Fibroblast of villous mesenchyme (primary cell): ENCODE data around the gene KDM8. TPM values are rescaled to one million over a fixed set of nuclear protein-coding genes. Genes with fewer than 3 reads are reported as not detected.
A peak's percentile ranks its signal among the peaks of the same experiment; 100 is the strongest.
"Not testable (repeated sequence)": the region's sequence is repeated elsewhere in the genome, so short reads cannot be mapped to it uniquely, and the experiment has no call there.

Experiments used
- DNase-seq: peaks from one replicate; pipeline ENCODE4 v3.0.0-alpha.2; 2010; ENCODE audit warnings: low read depth
- H3K4me3 ChIP-seq: 2 replicates; pipeline ENCODE4 v1.5.1; 2011; ENCODE audit warnings: low read depth, mild to moderate bottlenecking, low read length
- total RNA-seq: library from RNA; depleted of rRNA; stranded (reverse); fragments of >200 nt; gene quantifications from 2 replicates; pipeline ENCODE4 v1.2.3, GENCODE V29; 2012
- TF ChIP-seq, protein P1 (sequence below): IDR thresholded peaks from 2 replicates; pipeline ENCODE4 v1.5.1; 2012; ENCODE audit warnings: low read depth, mild to moderate bottlenecking, low read length; ENCODE audit not compliant: insufficient read depth

KDM8 gene
- total RNA-seq, 1 donor, result 3.9 TPM

DNA sequence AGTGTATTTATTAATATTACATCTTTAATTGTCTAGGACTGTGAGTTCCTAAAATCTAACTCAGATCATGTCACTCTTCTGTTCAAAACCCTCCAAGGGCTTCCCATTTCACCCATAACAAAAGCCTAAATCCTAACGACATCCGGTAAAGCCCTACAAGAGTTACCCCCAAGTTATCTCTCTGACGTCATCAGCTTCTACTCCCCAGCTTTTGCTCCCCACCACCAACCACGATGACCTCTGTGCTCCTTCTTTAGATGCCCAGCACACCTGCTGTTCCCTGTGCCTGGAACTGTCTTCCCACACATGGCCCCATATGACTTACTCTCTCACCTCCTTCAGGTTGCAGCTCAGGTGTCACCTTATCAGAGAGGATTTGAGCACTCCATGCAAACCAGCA lies 6.3 kb upstream of the KDM8 start:
- DNase-seq, result no peak
- no peak overlapping the region for H3K4me3 ChIP-seq
- TF ChIP-seq, protein P1, sequence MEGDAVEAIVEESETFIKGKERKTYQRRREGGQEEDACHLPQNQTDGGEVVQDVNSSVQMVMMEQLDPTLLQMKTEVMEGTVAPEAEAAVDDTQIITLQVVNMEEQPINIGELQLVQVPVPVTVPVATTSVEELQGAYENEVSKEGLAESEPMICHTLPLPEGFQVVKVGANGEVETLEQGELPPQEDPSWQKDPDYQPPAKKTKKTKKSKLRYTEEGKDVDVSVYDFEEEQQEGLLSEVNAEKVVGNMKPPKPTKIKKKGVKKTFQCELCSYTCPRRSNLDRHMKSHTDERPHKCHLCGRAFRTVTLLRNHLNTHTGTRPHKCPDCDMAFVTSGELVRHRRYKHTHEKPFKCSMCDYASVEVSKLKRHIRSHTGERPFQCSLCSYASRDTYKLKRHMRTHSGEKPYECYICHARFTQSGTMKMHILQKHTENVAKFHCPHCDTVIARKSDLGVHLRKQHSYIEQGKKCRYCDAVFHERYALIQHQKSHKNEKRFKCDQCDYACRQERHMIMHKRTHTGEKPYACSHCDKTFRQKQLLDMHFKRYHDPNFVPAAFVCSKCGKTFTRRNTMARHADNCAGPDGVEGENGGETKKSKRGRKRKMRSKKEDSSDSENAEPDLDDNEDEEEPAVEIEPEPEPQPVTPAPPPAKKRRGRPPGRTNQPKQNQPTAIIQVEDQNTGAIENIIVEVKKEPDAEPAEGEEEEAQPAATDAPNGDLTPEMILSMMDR, result no peak

DNA sequence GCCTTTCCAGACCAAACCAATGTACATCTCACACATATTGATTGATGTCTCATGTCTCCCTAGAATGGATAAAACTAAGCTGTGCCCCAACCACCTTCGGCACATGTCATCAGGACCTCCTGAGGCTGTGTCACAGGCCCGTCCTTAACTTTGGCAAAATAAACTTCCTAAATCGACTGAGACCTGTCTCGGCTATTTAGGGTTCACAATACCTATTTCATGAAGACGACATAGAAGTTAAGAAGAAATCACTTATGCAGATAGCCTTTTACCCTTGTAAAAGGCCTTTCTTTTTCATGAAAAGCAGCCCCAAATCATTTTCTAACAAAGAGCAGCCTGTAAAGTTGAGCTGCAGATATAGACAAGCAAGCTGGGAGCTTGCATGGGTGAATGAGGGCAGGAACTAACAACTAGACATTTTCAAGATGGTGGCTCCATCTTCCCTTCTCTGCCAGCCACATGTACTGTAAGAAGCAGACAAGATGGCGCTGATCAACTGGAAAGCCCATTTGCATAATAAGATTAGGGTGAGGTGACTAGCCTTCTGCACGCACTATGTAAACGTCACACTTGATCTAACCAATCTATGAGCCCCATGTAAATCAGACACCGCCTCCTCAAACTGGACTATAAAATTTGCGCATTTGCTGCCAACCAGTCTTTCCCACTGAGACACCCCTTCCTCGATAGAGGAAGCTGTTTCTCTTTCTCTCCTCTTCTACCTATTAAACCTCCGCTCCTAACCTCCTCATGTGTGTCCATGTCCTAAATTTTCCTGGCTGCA lies 4.7 kb upstream of the KDM8 start:
- H3K4me3 ChIP-seq, result no peak overlapping the region
- no peak for DNase-seq
- TF ChIP-seq, protein P1, result no peak

DNA sequence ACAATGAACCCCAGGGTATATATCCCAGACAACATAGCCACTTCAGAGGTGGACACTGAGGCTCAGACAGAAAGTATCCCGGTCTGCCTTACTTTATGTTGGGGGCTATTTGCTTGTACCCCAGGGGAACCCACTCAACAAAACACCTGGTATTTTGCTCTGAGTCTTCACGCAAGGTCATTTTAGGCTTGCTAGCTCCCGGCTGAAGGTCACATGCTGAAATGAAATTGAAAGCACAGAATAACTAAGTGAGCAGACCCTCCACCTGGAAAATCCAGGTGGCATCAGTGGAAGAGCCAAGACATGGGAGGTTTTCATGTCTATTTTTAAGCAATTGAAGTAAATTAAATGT lies 4.1 kb upstream of the KDM8 start:
- no peak for DNase-seq
- H3K4me3 ChIP-seq, result no peak overlapping the region
- TF ChIP-seq, protein P1, result no peak

DNA sequence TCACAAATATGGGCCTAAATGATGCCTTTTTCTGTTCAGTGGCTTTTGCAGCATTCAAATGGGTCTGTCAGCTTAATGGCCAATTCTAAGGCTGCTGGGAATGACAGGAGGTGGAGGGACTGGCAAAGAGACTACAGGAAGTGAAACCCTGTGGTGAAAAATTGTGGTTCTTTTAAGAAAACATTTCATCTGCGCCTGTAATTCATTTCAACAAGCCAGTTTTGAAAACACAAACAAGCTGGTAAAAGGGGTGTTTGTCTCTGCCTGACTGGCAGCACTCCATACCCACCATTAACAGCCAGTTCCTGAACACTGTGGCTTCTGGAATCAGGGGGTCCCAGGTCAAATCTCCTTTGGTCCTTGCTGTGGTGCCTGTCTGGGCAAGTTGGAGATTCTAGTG lies 3.6 kb upstream of the KDM8 start:
- DNase-seq, result peak; percentile 7
- TF ChIP-seq, protein P1, result no peak
- no peak overlapping the region for H3K4me3 ChIP-seq

DNA sequence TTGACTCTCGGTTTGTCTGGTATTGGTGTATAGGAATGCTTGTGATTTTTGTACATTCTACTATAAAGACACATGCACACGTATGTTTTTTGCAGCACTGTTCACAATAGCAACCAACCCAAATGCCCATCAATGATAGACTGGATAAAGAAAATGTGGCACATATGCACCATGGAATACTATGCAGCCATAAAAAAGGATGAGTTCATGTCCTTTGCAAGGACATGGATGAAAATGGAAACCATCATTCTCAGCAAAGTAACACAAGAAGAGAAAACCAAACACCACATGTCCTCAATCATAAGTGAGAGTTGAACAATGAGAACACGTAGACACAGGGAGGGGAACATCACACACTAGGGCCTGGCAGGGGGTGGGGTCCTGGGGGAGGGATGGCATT lies 2.4 kb upstream of the KDM8 start:
- not testable (repeated sequence) for H3K4me3 ChIP-seq, DNase-seq

DNA sequence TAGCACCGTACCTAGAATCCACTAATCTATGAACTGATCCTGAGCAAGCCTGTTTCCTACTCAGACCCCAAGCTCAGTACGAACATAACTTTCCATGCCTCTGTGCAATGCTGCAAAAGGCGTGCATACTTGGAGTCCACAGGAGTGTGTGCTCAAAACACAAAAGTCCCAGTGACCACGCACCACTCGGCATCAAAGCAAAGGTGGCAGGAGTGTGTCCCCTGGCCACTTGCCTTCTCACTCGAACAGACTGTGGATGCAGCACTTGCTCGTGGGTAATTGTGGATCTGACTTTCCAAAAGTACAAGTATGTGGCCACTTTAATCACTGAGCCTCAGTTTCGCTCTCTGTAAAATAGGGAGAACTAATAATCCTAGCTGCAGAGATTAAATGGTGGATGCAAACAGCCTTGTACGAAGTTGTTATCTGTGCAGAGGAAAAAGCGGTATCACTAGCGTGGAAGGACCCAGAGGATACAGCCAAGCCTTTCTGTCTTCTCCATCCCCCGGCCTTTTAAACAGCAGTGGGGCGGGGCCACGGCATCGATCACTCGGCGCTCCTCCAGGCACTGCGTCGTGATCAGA lies 311 bp upstream of the KDM8 start:
- H3K4me3 ChIP-seq, result peak overlapping the region; percentile 97
- DNase-seq, result peak; percentile 92
- TF ChIP-seq, protein P1, result no peak

DNA sequence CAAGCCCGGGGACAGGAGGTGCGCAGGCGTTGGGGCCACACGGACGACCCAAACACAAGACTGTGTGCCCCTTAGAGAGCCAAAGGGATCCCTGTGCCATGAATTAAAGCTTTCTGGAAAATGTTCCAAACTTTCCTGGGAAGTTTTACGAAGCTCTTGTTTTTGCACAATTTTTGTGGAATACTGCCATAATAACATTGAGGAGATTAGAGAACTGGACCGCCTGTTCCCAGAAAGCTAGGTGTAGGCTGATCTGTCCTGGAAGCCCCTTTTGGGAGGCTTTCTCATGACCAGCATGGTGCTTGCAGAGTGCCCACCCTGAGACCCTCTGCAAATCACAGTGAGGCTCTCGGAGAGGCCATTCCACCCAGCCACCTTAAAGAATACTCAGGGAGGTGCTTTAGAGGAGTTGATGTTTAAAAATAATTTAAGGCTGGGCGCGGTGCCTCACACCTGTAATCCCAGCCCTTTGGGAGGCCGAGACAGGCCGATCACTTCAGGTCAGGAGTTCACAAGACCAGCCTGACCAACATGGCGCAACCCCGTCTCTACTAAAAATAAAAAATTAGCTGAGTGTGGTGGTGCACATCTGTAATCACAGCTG lies 1.1 kb downstream of the KDM8 start:
- no peak for DNase-seq
- peak overlapping the region; percentile 97 for H3K4me3 ChIP-seq
- TF ChIP-seq, protein P1, result no peak
